ENCODE measurements around the gene ROS1.
A peak's percentile ranks its signal among the peaks of the same experiment; 100 is the strongest.

The ROS1 gene

DNA sequence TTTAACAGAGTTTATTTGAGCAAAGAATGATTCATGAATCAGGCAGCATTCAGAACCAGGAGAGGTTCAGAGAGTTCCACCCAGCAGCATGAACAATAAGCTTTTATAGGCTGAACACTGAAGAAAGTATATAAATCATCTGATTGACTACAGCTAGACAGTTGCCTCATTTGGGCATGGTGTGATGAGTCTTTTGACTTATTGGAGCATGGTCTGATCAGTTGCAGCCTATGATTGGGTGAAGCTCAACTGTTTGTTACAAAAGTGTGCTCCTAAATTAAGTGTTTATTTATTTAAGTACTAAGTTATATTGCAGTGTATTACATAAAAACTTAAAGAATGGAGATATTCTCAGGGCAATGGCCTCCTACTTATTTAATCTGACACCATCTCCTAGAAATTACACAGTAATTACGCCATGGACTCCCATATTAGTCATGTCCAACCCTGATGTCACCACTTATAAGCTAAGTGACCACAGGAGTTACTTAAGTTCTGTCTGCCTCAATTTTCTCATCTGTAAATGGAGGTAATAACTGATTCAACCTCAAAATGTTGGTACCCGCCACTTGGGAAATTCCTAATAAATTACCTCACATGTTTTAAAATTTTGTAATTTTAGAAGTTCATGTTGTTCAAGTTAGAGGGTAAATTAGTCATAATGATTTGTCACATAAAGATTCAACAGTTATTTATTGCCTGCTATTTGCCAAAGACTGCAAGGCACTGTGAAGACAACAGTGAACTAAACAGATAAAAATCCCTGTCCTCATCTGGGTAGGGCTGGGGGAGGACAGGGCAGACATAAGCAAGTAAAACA is 15.2 kb upstream of the ROS1 start:
- peak; percentile 71 for DNase-seq

DNA sequence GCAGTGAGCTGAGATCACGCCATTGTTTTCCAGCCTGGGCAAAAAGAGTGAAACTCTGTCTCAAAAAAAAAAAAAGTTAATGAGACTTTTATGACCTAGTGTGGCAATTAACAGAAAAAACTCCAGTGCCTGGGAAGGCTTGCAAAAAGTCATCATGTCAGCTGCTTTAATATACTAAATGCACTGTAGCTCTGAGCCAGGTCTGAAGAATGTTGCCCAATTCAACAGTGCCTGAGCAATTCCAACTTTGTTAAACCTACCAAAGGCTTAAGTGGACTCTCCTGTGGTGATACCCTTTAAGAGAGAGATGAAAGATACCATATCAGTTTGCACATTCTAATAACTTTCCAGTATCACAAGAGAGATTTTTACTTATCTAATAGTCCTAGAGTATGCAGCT is 6.5 kb upstream of the ROS1 start:
- DNase-seq: no peak

DNA sequence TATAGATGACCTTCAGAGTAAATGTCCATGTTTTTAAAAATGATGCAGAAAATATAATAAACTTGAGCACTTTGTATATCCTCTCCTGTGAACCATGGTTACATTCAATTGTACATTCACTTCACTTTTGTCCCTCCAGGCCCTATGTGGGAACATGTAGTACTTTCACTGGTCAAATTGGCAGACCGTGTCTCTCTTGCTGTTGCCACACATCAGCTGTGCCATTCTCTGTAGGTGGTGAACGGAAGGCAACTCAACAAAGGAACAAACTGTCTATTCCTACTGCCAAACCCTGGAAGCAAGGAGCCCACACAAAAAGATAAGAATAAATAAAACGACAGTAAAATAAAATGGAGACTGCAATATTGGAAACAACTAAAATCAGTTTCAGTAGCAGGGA is 2.0 kb downstream of the ROS1 start:
- DNase-seq: no peak

DNA sequence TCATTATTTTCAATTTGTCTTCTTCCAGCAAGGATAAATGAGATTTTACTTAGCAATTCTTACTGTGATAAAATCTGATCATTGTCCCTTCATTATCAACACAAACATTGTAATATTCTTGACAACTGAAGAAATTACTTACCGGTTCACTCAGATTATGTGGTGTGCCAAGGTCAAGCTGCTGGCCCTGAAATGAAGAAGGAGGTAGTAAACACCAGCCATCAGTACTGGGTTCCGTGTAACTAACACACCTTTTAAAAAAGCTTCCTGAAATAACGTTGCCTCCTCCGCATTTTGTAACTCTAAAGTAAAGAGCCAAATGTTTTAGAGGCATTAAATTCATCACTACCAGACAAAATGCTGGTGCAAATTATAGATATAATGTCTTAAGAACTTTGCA is 7.4 kb downstream of the ROS1 start:
- DNase-seq: no peak

DNA sequence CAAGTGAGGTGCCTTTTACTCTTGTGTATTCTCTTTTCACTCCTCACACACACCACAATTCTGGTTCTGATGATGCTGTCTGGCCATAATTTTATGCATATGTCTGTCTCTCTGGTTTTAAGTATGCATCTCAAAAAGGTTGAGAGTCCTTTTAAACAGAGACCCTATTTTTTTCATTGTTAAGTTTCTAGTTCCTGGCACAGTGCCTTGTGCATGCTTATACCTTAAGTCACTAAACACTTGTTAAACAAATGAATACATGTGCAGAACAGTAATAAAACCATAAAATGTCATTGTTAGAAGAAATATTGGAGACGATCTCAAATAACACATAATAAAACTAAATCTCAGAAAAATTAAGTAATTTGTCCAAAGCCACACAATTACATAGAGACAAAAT is 7.9 kb downstream of the ROS1 start:
- no peak for DNase-seq

DNA sequence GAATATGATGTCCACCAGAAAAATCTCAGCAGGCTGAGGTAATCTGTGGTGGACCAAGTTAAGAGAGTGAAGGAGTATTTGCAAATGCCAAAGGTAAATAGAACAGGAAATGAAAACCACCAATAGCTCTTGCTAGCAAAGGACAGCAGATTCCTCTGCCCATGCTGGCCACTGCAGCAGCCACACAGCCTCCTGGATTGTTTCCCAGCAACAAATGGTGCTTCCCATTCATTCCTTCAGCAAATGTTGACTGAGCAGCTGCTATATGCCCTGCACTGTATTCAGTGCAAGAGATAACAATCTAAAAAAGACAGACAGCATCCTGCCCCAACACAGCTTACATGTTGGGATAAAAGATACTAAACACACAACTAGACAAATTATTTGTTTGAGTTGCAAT is 11.0 kb downstream of the ROS1 start:
- no peak for DNase-seq

DNA sequence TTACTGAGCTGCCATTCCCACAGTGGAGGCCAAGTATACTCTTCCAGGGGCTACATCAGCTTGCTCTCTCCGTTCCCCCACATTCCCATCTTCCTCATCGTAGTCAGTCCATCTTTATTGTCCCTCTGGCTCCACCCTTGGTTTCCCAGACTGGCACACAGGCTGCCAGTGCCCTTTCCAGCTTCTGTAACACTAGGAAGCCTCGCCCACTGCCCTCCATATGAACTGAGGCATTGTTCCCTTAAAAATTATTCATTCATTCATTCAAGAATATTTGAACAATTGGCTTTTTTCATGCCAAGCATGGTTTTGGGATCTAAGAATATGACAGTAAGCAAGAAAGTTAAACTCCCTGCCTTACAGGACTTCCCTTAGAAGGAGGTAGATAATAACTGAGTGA is 14.3 kb downstream of the ROS1 start:
- no peak for DNase-seq

DNA sequence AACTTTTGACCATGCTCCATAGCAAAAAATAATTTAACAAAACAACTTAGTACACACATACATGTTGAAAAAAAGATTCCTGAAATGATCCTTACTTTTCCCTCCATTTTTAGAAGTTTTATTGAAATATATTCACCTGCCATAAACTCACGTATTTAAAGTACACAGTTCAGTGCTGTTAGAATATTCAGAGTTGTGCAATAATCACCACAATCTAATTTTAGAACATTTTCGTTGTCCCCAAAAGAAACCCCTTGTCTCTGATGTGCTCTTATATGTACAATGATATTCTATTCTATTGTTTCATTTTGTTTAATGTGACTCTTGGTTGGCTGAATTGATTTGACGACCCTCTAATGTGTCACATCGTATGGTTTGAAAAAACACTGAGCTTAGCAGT is 15.9 kb downstream of the ROS1 start:
- DNase-seq: no peak

DNA sequence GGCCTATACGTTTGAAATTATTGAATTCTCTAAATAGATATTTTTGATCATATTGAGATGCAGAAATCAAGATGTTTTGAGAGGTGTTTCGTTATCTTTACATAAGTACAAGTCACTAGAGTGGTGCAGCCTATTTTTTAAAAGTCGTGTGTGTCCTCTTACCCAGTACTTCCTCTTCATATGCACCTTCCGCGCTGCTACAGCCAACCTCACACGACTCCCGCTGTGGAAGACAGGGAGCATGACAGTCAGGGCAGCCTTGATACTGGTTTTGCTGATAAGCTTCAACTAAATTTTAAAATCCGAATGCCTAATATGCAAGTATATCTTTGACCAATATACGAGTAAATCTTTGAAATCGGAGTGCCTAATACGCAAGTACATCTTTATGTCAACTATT is 16.3 kb downstream of the ROS1 start:
- no peak for DNase-seq

DNA sequence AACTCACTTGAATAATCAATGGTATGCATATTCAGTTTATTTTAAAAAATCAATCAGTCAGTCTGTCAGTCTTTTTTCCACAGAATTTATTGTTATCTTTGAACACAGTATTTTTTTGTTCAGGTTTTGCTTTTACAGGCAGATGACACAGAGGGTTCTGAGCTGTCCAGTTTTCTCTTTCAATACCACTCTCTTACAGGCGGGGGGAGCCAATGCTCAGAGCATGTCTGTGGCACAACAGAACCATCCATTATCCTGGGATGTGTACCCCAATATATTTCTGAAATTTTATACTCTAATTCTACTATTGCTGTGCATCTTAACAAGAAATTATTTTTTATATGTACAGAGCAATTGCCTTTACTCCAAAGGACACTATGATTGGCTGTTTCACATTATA is 21.2 kb downstream of the ROS1 start:
- no peak for DNase-seq

DNA sequence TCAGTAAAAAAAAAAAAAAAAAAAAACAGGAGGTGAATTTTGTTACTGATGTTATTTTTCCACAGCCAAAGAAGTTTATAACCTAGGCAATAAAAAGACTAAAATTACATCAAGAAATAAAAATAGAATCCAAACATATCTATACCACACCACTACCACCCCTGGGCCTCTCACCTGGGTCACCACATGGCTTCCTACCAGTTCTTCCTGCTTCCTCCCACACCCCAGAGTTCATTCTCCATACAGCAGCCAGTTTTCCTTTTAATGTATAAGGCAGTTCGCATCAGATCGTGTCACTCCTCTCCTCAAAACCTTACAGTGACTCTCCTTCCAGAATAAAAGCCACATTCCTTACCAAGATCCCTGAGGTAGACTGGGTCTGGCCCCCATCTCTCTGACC is 23.9 kb downstream of the ROS1 start:
- no peak for DNase-seq

DNA sequence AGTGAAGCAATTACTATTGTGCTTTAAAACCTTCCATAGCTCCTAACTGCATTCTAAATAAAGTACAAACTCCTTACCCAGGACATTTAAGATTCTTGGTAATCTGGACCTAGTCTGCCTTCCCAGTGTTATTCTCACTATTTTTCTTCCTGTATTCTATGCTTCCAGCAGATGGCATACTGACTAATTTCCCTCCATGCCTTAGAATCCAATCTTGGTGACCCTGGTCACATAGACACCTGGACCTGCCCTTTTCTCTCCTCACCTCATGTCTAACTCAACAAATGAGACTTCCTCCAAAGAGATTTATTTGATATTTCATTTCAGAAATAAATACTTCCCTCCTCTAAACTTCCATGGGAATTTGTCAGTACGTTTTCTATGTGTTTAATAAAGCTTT is 25.8 kb downstream of the ROS1 start:
- DNase-seq: no peak

DNA sequence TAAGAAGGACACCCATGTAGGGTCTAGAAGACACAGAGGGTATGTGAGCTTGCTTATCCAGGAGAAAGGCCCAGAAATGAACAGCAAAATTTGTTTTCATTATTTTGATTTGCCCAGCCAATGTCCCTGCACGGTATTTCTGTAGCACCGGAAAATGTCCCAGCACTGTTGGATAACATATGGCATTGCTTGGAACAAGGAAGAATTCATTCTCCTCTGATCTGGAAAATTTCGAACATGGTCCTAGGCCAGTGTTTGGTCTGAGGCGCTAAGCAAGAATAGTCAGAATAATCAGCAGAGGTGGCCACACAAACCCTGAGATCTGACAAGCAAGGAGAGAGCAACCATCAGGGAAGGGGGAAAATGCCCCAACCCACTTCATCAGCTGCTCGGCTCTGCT is 26.6 kb downstream of the ROS1 start:
- DNase-seq: no peak

DNA sequence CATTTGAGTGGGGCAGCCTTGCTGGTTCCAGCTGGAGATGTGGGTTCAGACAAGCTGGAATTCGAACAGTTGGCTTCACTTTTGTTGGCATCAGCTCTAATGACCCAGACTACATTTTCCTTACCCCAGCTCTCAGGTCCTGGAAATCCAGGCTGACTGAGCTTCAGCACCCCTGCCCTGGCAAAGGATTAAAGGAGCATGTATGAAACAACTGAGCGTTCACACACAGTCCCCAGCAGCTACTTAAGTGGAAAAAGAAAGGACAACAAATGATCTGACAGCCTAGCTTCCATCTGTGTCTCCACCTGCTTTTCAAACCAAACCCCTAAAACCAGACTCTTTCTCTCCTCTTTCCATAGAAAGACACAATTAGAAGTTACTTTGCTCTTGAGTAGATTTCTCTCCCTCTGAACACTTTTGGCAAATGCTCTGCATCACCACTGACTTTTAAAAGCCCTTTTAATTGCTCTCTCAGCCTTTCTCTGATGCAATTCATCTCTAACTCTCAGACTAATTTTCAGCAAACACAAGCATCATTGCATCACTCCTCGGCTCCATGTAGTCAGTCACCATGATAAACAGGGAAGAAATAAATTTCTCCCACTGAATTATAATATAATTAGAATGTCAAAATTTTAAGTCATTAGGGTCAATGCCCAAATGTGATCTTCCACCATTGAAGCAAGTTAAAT is 28.1 kb downstream of the ROS1 start:
- DNase-seq: no peak

DNA sequence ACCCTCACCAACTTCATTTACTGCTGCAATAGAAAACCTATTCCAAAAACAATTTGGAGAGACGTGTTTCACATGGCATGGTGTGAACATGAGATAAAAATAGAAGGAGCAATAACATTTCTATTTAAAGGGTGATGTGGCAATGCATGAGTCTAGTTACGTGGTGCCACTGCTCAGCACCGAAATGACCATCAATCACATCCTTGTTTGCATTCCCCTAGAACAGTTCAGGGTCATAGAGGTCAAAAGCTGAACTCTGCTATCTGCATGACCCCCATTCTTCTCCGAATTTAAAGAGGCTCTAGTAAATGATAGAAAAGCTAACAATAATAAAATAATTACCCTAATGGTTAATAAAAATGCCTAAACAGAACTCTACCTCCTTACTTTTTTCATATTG is 29.5 kb downstream of the ROS1 start:
- DNase-seq: no peak

DNA sequence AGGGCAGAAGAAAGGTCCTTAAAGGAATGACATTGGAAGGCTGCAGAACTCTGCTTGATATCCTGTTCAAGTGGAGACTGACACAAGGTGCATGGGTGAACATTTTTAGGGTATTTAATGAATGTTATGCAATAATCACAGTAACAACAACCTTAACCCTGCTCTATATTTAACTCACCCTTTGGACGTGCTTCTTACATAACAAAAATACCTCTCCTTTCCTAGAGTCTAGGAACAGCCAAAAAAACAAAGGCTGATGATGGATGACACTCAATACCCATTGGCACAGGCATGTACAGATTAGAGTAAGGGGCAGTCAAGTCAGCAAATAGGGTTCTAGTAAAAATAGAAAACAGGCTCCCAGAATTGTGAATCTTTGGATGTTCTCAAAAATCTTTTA is 30.6 kb downstream of the ROS1 start:
- no peak for DNase-seq

DNA sequence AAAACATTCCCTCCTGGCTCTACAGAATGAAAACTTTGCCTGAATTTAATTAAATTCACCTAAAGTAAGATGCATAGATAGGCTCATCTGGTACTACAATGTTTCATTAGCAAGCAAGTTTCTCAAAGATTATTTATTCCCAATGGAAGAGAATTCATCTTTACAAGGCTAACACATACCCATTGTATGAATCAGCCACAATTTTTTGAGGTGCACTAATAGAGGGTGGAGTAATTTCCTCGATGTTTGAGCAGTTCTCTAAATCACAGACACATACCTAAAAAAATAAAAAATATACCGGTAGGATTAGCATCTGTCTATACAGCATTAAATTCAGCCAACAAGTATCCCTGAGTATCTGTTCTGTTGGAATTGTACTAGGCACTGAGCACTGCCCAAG is 32.7 kb downstream of the ROS1 start:
- no peak for DNase-seq

DNA sequence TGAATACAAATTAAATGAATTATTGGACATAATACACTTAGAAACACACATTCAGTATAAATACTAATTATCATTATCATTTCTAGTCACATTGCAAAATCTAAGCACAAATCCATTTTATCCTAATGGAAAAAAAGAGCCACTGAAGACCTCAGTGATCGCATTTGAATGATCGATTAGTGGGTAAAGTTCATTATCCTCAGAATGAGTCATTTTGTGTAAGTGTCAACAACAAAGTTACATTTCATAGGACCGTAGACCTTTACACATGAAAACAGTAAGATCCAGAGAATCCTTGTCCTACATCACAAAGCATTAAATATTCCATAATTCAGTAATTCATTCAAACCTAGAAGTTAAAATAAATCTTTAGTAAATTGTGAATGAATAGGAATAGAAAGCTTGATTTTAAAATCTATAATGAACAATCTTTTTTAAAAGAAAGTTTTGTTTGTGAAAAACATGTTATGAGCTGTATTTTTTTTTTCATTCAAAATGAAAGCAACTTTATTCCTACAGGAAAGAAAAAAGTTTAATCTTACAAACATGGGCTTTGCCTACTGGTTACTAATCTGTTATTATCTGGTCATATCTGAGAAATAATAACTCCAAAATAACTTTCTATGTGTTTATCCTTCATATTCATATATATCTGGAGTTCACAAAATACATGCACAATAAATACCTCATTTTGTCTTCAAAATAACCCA is 33.7 kb downstream of the ROS1 start:
- DNase-seq: no peak

DNA sequence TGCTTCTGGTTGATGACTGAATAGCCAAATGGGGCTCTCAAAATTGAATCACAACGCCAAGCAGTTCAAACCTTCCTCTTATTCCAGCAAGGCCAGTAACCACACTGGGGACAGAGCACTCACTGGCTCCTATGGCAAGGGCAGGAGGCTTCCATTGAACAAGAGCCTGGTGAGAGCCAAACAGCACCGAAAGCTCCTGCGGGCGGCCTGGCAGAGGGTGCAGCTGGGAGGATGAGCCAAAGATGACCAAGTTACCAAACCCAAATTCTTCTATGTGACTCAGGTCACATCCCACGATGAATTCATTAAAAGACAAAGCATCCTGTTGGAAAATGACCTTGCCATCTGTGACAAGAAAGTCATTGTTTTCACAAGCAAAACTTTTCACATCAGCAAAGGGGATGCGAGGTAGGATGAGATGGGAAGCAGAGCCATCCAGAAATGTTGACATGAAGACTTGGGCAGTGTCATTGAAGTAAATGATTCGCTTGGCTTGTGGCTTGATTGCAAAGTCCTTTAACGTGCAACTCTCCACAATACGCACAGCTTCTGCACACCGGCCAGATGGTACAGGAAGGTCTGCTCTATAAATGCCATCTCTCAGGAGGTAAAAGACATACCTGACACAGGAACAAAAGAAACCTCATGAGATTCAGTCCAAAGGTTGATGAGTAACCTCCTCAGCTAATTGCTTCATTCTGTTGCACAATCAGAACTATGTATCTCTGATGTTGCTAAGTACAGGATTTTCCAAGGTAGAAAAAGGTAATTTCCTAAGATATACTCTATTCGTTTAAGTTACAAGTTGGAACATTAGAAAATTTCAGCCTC is 36.3 kb downstream of the ROS1 start:
- DNase-seq: no peak

DNA sequence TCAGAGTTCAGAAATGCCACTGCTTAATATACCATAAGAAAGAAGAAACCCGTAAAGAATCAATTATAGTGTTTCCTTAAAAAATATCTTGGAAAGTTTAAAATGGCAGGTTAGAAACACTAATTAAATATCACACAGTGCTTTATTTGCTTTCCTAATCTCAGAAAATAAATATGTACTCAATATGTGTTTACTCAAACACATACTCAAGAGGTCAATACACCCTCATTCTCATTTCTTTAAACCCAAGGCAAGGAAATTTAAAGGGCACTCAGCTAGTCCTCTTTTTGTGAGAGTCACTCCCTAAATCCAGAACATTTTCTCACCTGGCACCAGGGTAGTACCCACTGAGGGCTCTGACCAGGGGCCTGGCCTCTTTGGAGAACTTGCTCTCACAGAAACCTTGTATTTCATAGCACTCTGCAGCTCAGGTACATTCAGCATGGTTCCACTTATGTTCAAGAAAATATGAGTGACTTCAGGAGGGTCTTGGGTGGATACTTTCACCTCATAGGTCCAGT is 38.2 kb downstream of the ROS1 start:
- no peak for DNase-seq

DNA sequence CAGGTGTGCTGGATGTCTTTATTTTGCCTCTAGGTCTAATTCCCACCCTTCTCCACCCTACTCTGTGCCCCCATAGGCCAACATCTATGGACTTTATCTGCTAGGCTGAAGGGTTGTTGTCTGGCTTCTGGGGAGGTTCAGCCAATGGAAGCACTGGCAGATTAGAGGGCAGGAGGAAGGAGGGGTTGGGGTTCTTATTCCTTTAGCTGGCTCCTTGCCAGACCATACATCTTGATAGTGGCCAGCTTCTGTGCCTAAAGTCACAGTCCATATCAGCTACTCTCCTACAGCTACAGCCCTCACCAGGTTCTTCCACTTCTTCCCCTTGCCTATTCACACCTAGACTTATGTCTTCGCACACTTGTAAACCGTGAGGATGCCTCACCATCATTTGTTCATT is 41.1 kb downstream of the ROS1 start:
- no peak for DNase-seq

DNA sequence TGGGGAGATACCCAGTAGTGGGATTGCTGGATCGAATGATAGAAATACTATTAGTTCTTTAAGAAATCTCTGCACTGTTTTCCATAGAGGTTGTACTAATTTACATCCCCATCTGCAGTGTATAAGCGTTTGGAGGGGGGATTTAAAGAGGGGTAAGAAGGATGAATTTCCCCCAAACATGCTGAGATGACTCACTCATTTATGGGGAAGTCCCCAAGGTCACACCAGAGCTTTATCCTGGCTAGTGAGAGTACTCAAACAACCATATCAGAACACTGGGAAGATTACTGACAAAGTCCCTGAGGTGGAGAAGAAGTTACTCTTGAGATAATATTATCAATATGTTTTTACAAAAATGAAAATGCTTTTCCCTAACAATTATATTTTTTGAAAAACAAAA is 44.0 kb downstream of the ROS1 start:
- no peak for DNase-seq

DNA sequence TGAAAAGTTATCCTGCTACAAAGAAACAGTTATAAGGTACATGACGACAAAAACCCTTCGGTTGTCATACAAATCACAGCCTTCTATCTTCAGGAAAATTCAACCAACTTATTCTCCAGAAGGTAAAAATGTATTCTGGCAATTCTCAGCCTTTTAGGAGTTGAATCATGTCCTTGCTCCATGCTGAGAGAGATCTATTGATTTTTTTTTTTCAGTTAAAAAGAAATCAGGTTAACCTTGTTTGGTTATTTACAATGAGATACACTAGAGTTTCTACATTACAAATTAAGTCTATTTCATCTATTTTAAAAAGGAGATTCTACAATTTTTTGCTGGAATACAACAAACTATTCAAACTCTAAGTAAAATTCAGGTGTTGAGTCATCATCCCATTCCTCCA is 45.4 kb downstream of the ROS1 start:
- no peak for DNase-seq

All from suppressor macrophage treated with lipopolysaccharide for 4 hours (primary cell).